Transverse colon (tissue), 4 donors: ENCODE data around the gene ZNF804B.

Experiments
- CTCF ChIP-seq, 5 experiments: fragments of 200-600 bp in 3 of 5; fragments of 450-650 bp in 2 of 5; sonication (generic) in 3 of 5; IDR thresholded peaks; 1 replicate in 2 of 5; 2 replicates in 3 of 5; pipeline ENCODE4 v1.5.1; 2016 to 2017; ENCODE audit warnings: antibody characterized with exemption in 5 of 5, inconsistent platforms in 3 of 5, mild to moderate bottlenecking in 2 of 5, moderate library complexity in 1 of 5
- EP300 ChIP-seq: sonication (generic); formaldehyde crosslinking; IDR thresholded peaks from one replicate; pipeline ENCODE4 v1.6.1; 2017; ENCODE audit warnings: antibody characterized with exemption, low read depth
- POLR2A ChIP-seq: fragments of 450-650 bp; IDR thresholded peaks from one replicate; pipeline ENCODE4 v1.6.1; 2016; ENCODE audit warnings: antibody characterized with exemption, mild to moderate bottlenecking, moderate library complexity
- POLR2AphosphoS5 ChIP-seq, 3 donors: sonication (generic); formaldehyde crosslinking; IDR thresholded peaks; one replicate each; pipeline ENCODE4 v1.6.1; 2016; ENCODE audit warnings: antibody characterized with exemption in 3 of 3

GRCh38 chr7:88757371-88757770 lies 2.1 kb upstream of the ZNF804B start:
- TF ChIP-seq POLR2AphosphoS5 (IDR thresholded peaks at IDR 0.05) (no peak), POLR2A (no peak), CTCF (IDR thresholded peaks at IDR 0.05) (no peak), EP300 (no peak)
